ENCODE measurements around the gene SPATA31C1.

DNA sequence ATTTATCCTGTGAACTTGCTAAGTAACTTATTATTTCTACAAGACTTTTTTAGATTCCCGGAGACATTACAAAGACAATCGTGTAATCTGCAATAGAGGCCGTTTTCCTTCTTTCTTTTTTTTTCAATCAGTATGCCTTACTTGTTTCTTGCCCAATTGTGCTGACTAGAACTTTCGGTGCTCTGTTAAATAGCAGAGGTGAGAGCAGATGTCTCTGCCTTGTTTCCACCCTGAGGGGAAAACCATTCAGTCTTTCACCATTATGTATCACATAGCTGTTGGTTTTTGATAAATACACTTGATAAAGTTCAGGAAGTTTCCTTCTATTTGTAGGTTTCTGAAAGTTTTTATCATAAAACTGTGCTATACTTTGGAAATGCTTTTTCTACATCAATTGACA is 24.8 kb upstream of the SPATA31C1 start:
- TF ChIP-seq, protein P1, sequence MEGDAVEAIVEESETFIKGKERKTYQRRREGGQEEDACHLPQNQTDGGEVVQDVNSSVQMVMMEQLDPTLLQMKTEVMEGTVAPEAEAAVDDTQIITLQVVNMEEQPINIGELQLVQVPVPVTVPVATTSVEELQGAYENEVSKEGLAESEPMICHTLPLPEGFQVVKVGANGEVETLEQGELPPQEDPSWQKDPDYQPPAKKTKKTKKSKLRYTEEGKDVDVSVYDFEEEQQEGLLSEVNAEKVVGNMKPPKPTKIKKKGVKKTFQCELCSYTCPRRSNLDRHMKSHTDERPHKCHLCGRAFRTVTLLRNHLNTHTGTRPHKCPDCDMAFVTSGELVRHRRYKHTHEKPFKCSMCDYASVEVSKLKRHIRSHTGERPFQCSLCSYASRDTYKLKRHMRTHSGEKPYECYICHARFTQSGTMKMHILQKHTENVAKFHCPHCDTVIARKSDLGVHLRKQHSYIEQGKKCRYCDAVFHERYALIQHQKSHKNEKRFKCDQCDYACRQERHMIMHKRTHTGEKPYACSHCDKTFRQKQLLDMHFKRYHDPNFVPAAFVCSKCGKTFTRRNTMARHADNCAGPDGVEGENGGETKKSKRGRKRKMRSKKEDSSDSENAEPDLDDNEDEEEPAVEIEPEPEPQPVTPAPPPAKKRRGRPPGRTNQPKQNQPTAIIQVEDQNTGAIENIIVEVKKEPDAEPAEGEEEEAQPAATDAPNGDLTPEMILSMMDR (IDR thresholded peaks at IDR 0.05) = no peak
- TF ChIP-seq EZH2 (IDR thresholded peaks at IDR 0.05; ENCODE audit: borderline replicate concordance, insufficient read depth, low read depth, low read length, poor library complexity, severe bottlenecking) = no peak
